Fibroblast of lung (primary cell): Measurements from ENCODE around the gene MYORG. TPM values are rescaled to one million over a fixed set of nuclear protein-coding genes. Genes with fewer than 3 reads are reported as not detected.

Experiments
- DNase-seq, 2 donors: peaks; one replicate each; pipeline versions ENCODE4 v3.0.0 to v3.0.0-alpha.2; 2010; ENCODE audit warnings: low read depth in 2 of 2
- H2AFZ ChIP-seq: 2 replicates; pipeline ENCODE4 v1.5.1; 2012; ENCODE audit warnings: low read length, control low read depth, inconsistent platforms
- H3K27ac ChIP-seq: 2 replicates; pipeline ENCODE4 v1.5.1; 2011; ENCODE audit warnings: low read length, control low read depth; ENCODE audit not compliant: insufficient read depth
- H3K27me3 ChIP-seq: 2 replicates; pipeline ENCODE4 v1.5.1; 2011; ENCODE audit warnings: mild to moderate bottlenecking, low read length; ENCODE audit not compliant: control insufficient read depth, insufficient read depth
- H3K36me3 ChIP-seq: 2 replicates; pipeline ENCODE4 v1.5.1; 2011; ENCODE audit warnings: low read length; ENCODE audit not compliant: control insufficient read depth, insufficient read depth
- H3K4me1 ChIP-seq: 2 replicates; pipeline ENCODE4 v1.5.1; 2011; ENCODE audit warnings: low read length; ENCODE audit not compliant: control insufficient read depth, insufficient read depth; ENCODE audit errors: extremely low read depth
- H3K4me2 ChIP-seq: 2 replicates; pipeline ENCODE4 v1.5.1; 2011; ENCODE audit warnings: low read length, control low read depth; ENCODE audit not compliant: insufficient read depth; ENCODE audit errors: extremely low read depth
- H3K4me3 ChIP-seq, 4 experiments: fragments of 200-600 bp in 1 of 4; sonication (generic) in 1 of 4; replicated peaks in 1 of 4; 2 replicates each; pipeline ENCODE4 v1.5.1; 2011 to 2016; ENCODE audit warnings: low read length in 4 of 4, low read depth in 3 of 4, mild to moderate bottlenecking in 3 of 4, control low read depth in 2 of 4, inconsistent platforms in 1 of 4, mixed read lengths in 1 of 4; ENCODE audit not compliant: insufficient read depth in 1 of 4; ENCODE audit errors: control extremely low read depth in 1 of 4
- H3K79me2 ChIP-seq: 2 replicates; pipeline ENCODE4 v1.5.1; 2012; ENCODE audit warnings: mild to moderate bottlenecking, low read length, inconsistent platforms; ENCODE audit not compliant: control insufficient read depth, insufficient read depth
- H3K9ac ChIP-seq: 2 replicates; pipeline ENCODE4 v1.5.1; 2011; ENCODE audit warnings: mild to moderate bottlenecking, low read length, control low read depth; ENCODE audit not compliant: insufficient read depth
- H3K9me3 ChIP-seq: 2 replicates; pipeline ENCODE4 v1.5.1; 2012; ENCODE audit warnings: low read depth, low read length; ENCODE audit not compliant: control insufficient read depth, insufficient read depth
- H4K20me1 ChIP-seq: 2 replicates; pipeline ENCODE4 v1.5.1; 2011; ENCODE audit warnings: low read length; ENCODE audit not compliant: control insufficient read depth, insufficient read depth; ENCODE audit errors: extremely low read depth
- EZH2 ChIP-seq: IDR thresholded peaks from 2 replicates; pipeline ENCODE4 v1.5.1; 2012; ENCODE audit warnings: low read length, control low read depth, mild to moderate bottlenecking; ENCODE audit errors: missing control alignments
- polyA plus RNA-seq, 2 donors: library from polyadenylated mRNA; depleted of rRNA in 1 of 2; stranded (reverse) in 1 of 2; unstranded in 1 of 2; fragments of >200 nt; gene quantifications; 2 replicates each; pipeline ENCODE4 v1.2.1, GENCODE V29; 2011 to 2012; ENCODE audit warnings: missing spikeins in 1 of 2
- total RNA-seq: library from RNA; depleted of rRNA; stranded (reverse); fragments of >200 nt; gene quantifications from 2 replicates; pipeline ENCODE4 v1.2.1, GENCODE V29; 2014
- TF ChIP-seq, protein P1 (sequence below), 2 donors: IDR thresholded peaks in 1 of 2; conservative IDR thresholded peaks in 1 of 2; 1 replicate in 1 of 2; 2 replicates in 1 of 2; pipeline ENCODE4 v1.5.1; 2011 to 2012; ENCODE audit warnings: low read length in 2 of 2, control low read depth in 1 of 2, inconsistent platforms in 1 of 2, low read depth in 1 of 2, mild to moderate bottlenecking in 1 of 2

MYORG gene
- total and polyA plus RNA-seq, 2 donors (not counting 1 experiment from before 2014, with no cell fraction given) = 0.34 to 0.83 TPM

DNA sequence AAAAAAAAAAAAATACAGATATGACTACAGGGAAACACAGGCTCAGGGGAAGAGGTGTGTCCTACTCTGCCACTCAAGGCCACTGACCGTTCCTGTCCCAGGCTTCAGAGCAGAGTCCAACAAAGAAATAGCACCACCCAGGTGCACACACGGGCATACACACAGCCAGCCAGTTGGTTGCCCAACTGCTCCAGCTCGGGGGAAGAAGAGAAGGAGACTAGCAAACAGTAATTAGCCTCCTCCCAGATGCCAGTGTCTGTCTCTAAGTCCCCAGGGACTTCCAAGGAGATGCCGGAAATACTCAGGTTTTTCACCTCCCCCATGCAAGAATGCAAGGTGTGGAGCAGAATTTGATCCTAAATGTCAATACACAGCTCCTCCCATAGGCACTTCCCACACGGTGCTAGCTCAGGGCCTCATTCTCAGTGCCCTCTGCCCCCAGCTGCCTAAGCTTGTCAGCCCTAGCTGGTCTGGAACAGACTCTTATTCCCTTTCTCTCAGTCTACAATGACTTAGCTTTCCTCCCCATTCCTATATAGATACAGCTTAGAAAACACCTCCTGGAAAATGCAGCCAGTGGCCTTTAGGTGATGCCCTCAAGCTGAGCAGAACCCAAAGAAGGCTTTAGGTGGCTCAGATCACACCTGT is 1.7 kb downstream of the MYORG start:
- no peaks in the 10 kb centered on the region for H3K9me3 ChIP-seq
- TF ChIP-seq, protein P1, sequence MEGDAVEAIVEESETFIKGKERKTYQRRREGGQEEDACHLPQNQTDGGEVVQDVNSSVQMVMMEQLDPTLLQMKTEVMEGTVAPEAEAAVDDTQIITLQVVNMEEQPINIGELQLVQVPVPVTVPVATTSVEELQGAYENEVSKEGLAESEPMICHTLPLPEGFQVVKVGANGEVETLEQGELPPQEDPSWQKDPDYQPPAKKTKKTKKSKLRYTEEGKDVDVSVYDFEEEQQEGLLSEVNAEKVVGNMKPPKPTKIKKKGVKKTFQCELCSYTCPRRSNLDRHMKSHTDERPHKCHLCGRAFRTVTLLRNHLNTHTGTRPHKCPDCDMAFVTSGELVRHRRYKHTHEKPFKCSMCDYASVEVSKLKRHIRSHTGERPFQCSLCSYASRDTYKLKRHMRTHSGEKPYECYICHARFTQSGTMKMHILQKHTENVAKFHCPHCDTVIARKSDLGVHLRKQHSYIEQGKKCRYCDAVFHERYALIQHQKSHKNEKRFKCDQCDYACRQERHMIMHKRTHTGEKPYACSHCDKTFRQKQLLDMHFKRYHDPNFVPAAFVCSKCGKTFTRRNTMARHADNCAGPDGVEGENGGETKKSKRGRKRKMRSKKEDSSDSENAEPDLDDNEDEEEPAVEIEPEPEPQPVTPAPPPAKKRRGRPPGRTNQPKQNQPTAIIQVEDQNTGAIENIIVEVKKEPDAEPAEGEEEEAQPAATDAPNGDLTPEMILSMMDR (conservative IDR thresholded peaks at IDR 0.05 in 1 of 2, IDR thresholded peaks at IDR 0.05 in 1 of 2; ENCODE audit: low read depth in 1 of 2, low read length in 2 of 2) = no peak
- no peak for TF ChIP-seq EZH2
- no peak for DNase-seq
- H4K20me1 ChIP-seq = no peaks in the 10 kb centered on the region
- H3K79me2 ChIP-seq = no peaks in the 10 kb centered on the region
- H3K27ac ChIP-seq = no peak overlapping the region
- no peak overlapping the region for H2AFZ ChIP-seq
- peaks cover 17% of the 10 kb centered on the region for H3K27me3 ChIP-seq
- H3K4me2 ChIP-seq = no peak overlapping the region
- H3K36me3 ChIP-seq = no peaks in the 10 kb centered on the region
- H3K4me3 ChIP-seq = no peak overlapping the region
- no peaks in the 10 kb centered on the region for H3K4me1 ChIP-seq
- no peak overlapping the region for H3K9ac ChIP-seq

- Histone ChIP-seq H3K79me2 (no peaks in the 10 kb centered on the region), H3K27ac (no peak overlapping the region), H3K36me3 (no peaks in the 10 kb centered on the region), H3K9me3 (no peaks in the 10 kb centered on the region), H4K20me1 (no peaks in the 10 kb centered on the region), H3K9ac (no peak overlapping the region), H3K4me2 (no peak overlapping the region), H3K4me3 (no peak overlapping the region), H3K27me3 (peaks cover 17% of the 10 kb centered on the region), H3K4me1 (no peaks in the 10 kb centered on the region), H2AFZ (no peak overlapping the region)
- no peak for DNase-seq
- no peak for TF ChIP-seq EZH2
- TF ChIP-seq, protein P1 (conservative IDR thresholded peaks at IDR 0.05 in 1 of 2, IDR thresholded peaks at IDR 0.05 in 1 of 2; ENCODE audit: low read depth in 1 of 2, low read length in 2 of 2) = no peak
Observed at GRCh38 chr9:34374339-34374738, 2.4 kb downstream of the MYORG start.

DNA sequence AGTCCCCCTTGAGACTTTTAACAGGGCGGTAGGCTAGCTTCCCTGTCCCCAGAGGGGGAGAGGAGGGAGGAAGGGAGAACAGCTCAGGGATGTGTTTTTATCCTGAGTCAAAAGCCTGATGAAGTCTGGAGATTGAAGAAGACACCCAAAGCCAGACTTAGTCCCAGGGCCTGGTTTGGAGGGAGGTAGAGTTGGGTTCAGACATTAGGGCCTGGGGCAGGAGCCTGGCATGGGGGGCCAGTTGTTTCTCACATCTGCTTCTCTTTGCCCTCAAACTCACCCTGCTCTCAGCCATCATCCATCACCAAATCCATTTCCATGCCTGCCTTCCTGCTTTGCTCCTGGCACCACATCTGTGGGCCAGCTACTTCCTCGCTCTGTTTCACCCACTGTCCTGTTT is 2.9 kb downstream of the MYORG start:
- no peaks in the 10 kb centered on the region for H3K36me3 ChIP-seq
- H3K27me3 ChIP-seq = peaks cover 17% of the 10 kb centered on the region
- no peak for DNase-seq
- H3K27ac ChIP-seq = no peak overlapping the region
- H3K4me2 ChIP-seq = no peak overlapping the region
- H3K4me3 ChIP-seq = no peak overlapping the region
- H4K20me1 ChIP-seq = no peaks in the 10 kb centered on the region
- H3K79me2 ChIP-seq = no peaks in the 10 kb centered on the region
- H3K4me1 ChIP-seq = no peaks in the 10 kb centered on the region
- TF ChIP-seq, protein P1 (conservative IDR thresholded peaks at IDR 0.05 in 1 of 2, IDR thresholded peaks at IDR 0.05 in 1 of 2; ENCODE audit: low read depth in 1 of 2, low read length in 2 of 2) = no peak
- no peak for TF ChIP-seq EZH2
- no peak overlapping the region for H2AFZ ChIP-seq
- no peak overlapping the region for H3K9ac ChIP-seq
- no peaks in the 10 kb centered on the region for H3K9me3 ChIP-seq
